NCI-H526 treated with DMSO at 0.1 percent for 48 hours (cell line): ENCODE measurements around the gene NFIA.
"Not testable (repeated sequence)": the region's sequence is repeated elsewhere in the genome, so short reads cannot be mapped to it uniquely, and the experiment has no call there.

Source experiments
- DNase-seq: peaks from one replicate; lab custom pipeline; 2025; lab: John Stamatoyannopoulos, UW

NFIA gene

DNA sequence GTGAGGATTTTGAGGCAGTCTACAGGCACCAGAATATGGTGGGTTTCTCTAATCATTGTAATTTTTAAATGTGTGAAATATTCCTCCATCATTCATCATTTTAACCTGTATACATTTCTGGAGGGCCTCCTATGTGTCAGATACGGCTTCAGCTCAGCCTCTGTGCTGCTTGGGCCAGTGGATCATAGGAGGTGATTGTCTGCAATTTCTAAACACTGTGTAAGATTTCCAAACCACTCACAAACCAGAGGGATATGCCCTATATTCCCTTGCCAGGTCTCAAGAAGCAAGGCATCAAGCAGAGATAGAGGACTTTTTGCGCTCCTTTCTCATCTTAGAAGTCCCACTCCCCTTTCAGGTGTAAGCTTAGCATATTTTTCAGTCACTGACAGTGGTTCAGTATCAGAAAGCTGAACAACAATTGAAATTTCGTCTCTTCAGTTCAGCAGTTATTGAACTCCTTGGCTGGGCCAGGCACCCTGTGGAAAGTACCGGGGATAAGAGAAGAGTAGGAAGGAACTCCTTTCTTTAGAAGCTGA, 190.9 kb downstream of the NFIA start:
- no peak for DNase-seq

DNA sequence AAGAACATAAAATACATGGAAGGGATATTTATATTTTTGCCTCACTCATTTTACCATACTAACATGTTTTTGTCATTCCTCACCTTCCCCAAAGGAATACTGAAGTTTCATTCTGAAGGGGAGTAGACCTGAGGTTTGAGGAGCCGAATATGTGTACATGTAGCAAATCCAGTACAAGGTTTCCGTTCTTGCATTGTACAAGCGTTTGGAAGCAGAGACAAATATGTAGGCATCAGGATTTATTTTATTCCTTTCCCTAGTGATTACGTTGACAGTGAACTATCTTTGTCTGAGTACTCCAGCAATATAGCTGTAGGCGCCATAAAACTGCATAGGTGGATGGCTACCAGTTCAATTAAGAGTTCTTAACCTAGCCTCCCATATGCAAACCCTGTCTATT, 191.5 kb downstream of the NFIA start:
- no peak for DNase-seq

DNA sequence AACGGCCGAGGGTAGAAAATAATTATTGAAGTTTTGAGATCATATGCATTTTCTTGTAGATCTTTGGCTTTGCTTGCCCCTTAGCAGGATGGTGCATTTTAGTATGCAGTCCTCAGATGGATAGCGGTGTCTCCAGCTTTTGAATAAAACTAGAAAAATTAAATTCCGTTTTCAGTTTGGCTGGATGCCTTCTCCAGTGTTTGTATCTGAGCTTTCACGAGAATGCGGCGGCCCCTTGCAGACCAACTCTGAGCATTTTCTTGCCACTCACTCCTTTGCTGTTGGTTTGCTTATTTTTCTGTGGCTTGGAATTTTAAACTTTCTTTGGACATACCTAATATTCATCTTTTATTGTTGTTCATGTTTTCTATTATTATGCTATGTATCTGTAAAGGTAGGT, 192.6 kb downstream of the NFIA start:
- DNase-seq, result no peak

DNA sequence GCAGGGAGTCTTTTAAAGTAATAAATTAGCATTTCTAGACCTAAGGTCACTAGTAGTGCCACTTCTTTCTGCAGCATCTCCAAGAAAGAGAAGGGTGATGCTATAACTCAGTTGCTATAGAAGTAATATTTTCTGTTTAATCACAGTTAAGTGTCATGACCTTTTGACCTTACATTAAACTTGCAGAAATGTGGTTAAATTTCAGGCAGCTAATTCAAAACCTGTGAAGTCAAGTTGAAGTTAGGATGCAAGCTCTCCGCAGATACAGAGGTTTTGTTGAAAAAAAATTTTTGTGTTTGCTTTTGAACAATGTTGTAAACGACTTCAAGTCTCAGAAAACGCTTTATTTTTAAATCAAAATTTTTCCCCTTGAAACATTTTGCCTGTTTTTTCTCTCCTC, 193.9 kb downstream of the NFIA start:
- DNase-seq, result no peak

DNA sequence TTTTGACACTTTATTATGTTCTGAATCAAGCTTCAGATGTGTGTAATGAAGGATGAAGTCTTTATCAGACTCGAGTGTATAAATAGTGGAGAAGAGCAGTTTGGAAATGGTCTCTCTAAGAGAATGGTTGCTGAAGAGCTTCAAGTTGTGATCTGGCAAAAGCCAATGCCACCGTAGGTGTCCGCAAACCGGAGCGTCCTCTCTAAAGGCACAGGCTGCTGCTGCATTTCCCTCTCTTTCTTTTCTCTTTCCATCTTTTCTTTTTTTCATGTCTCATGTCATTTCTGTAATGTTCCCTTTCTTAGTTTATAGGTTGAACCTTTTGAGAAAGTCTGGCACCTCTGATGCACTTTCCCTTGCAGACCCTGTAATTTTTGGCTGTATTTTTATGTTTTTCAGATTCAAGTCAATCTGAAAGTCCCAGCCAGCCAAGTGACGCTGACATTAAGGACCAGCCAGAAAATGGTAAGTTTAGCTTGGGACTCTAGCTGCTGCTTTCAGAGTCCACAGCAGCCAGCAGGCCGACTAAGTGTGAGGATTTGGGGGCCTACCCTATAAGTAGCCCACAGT, 194.8 kb downstream of the NFIA start:
- no peak for DNase-seq

DNA sequence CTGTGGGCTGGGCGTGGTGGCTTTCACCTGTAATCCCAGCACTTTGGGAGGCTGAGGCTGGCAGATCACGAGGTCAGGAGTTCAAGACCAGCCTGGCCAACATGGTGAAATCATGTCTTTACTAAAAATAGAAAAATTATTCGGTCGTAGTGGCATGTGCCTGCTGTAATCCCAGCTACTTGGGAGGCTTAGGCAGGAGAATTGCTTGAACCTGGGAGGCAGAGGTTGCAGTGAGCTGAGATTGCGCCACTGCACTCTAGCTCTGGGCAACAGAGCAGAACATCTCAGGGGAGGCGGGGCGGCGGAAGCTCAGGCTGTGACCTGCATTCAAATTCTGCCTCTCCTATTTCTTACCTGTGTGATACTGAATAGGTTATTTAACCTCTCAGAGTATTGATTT, 196.1 kb downstream of the NFIA start:
- DNase-seq, result not testable (repeated sequence)

DNA sequence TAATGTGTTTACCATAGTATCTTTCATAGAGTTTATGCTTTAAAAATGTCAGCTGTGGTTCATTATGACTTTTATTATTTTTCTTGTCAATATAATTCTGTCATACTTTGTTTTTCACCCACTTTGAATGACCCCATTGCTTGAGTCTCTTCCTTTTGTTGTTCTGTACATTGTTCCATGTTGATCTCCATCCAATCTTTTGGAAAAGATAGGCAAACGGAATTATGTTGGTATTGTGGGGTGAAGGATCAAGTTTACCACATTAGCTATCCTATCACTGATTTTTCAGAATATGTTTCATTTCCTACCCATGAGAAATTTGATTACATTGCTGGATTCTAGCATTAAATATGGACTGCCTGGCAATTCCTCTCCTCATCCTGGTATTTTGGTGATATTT, 196.6 kb downstream of the NFIA start:
- no peak for DNase-seq

DNA sequence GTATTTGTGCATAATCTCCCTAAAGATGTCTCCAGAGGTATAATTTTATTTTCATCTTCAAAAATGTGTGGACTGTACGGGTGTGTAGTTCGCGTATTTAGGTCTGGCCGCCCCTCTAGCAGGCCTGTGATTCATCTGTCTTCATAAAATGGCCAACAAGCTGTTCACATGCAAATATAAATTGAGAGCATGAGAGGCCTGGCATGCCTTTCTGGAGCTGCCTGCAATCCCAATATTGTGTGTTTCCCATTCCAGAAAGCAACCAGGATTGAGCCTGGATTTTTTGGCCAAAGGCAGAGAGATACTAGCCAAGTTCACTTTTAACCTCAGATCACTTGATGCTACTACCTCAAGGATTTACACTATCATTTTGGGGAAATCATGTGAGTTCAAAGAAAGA, 197.2 kb downstream of the NFIA start:
- DNase-seq, result no peak

DNA sequence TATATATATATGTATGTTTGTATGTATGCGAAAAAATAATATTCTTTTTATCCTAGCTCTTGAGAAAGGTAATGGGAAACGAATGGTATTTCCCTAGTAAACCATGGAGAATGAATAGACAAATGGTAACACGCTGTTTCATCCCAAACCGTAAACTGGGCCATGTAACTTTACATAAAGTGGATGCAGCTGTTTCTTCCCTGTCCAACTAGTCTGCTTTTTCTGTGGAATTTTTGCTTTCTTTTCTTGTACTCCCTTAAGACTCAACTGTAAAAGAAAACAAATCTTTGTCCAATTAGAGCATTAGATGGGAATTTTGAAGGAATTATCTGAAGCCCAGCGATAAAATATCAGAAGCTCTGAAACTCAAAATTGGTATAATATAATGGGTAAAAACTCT, 198.1 kb downstream of the NFIA start:
- no peak for DNase-seq

DNA sequence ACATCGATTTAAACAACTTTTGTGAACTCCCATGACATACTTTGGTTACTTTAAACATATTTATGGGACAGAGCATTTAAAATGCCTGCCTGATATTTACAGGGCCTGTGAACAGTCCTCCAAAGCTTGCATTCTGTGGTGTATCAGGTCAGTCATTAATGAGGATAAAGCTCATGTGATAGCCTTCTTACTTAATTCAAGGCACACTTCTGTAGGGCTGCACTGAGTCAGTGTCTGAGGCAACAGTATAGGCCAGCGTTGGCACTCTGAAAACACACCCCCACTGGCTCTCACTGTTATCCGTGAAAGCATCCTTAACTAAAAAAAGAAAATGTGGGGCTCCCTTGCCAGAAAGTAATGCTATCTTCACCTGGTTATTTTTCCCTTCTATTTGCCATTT, 200.0 kb downstream of the NFIA start:
- no peak for DNase-seq

DNA sequence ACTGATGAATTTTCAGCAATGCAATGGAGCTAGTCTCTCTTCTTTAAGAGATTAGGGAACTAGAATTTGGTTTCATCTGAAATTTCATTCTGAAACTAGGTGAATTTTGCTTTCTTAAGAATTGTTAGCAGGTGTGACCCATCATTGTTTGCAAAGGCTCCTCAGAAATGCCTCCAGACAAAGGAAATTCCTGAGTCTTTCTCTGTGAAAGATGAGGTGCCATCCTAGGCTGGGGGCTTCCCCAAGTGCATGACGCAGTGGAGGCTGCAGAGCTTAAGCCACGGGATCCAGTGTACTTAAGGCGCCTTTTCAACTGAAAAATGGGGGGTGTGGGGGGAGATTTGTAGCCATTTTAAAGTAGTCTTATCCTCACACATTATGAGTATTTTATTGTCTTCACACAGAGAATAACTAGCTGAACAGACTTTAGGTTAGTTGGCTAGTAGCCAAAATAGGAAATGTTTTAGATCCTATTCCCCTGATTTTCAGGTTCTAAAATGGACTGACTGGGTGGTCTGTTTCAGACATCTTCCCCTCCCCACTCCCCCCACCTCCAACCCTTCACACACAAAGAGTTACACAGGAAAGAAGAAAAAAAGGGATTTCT, 202.0 kb downstream of the NFIA start:
- DNase-seq, result no peak

DNA sequence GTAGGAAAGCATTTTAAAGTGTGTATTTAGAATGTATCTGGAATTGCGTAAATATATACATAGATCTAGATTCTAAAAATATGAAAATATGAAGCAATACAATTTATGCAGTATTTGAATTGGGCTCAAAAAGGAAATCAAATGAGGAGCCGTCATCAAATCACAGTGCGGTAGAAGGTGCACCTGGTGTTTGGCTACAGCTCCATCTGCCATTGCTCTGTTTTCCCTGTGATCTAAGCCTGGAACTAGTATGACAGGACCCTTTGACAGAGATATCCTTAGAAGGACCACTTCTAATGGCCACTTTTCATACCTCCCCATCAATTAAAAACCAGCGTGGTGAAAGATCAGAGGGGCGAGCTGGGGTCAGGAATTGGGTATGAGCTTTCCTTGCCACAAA, 202.6 kb downstream of the NFIA start:
- no peak for DNase-seq

DNA sequence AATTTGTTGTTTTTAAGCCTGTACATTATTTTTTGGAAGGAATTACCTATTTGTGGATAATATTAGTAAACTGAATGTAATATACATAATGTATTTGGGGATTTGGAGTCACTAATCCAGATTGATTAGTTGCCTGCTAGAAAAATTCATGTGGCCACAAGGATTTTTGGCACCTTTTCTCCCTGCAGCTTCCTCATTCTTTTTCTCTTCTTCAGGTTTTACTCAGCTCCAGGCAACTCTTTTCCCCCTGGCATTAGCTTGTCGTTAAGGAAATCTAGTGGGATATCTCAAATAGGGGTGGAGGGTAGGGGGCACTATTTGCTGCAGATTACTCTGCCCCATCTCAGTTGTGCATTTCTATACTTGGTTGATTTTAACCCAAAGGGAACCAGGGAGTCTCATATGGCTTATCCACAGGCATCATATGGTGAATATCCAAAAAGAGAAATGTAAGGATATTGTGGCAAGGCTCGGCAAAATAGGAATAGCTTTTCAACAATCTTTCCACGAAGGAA, 203.1 kb downstream of the NFIA start:
- DNase-seq, result no peak

DNA sequence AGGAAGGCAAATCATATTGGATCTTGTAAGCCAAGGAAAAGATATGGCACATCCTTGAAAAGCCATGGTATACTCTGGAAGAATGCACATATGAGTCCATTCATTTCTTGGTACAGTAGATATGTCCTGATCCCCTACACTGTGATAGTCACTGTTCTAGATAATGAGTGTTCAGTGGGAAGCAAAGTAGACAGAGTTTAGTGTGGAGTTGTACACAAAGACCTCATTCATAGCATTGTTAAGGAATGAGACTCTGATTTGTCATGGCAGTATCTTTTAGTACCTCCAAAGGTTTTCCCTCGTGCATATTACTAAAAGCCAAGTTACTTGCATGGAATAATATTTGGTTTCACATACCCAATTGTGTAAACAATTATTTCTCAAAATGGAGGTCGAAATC, 204.7 kb downstream of the NFIA start:
- DNase-seq, result no peak

DNA sequence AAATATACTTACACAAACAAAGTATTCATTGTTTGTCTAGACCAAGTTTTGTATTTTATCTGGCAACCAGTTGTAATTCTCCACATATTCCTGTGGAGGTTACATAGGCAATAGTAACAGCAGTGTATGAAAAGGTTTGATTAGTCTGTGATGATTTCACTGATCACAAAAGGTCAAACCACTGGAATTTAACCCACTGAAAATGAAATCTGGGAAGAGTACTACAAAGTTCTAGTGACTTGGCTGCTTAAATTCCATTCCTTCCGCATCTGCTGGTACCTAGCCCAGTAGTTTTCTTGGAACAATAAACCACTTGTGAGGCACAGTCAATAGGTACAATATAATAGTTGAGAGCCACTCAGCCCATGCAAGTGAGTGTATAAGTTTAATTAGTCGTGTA, 205.4 kb downstream of the NFIA start:
- no peak for DNase-seq

DNA sequence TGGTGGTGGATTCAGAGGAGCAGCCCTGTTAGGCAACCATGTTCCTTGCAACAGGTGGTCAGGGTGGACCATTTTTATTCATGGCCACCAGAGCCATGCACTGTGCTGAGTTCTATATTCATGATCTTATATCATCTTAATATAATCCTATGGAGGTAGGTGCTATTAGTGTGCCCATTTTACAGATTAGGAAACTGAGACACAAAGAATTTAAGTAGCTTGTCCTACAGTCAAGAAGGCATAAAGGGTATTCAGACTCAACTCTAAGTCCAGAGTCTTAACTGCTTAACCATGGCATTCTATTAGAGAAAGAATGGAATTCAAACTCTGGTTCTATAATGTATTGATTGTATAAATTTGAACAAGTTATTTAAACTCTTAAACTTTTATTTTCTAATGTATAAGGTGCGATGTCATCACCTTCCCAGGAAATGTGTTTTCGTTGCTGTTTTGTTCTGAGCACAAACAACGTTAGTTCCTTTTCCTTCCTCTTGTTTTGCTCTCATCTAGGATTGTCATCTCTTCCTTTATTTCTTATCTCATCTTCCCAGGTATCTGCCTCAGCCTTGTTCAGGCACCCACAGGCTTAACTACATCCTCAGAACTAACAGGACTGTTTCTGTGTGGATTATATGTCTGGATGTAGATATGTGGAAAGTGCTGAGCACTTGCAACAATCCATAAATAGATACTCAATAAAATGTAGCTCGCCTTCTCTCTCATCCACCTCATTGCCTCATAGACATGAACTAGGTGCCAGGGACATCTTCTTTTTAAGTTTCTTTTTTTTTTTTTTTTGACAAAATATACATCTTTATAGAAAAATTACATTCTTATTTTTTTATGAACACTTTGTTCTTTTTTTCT, 207.1 kb downstream of the NFIA start:
- no peak for DNase-seq

DNA sequence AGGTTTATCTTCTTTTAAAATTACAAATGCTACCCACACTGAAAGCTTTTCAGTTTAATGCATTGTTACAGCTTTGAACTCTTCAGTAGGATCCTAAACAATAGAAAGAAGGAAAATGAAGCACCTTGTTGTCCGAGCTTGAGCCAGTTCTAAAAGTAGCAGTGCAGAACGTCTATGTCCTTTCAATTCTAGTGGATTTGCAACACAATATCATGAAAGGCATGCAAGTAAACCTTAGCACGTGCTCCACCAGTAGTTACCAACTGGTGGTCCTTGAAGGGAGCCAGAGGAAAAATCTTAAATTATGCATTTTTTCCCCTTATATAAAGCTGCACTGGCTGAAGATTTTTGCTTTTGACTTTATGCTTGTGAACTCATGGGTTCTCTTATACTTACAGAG, 208.2 kb downstream of the NFIA start:
- no peak for DNase-seq

DNA sequence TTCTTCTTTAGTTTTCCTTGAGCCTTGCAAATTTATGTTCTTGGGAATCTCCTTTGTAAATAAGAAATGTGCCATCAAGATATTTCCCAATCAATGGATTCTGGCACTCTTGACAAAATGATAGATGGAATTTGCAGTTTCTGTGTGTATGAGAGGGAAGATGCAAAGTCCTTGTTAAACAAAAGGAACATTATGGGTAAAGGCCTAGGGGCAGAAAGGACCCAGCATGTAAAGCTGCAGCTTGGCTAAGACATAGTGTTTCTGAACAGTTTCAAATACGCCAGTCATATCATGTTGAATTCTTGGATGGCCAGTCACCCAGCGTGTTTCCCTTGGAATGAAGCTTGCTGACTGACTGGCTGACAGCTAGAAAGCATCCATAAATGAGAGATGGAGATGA, 210.8 kb downstream of the NFIA start:
- DNase-seq, result no peak

DNA sequence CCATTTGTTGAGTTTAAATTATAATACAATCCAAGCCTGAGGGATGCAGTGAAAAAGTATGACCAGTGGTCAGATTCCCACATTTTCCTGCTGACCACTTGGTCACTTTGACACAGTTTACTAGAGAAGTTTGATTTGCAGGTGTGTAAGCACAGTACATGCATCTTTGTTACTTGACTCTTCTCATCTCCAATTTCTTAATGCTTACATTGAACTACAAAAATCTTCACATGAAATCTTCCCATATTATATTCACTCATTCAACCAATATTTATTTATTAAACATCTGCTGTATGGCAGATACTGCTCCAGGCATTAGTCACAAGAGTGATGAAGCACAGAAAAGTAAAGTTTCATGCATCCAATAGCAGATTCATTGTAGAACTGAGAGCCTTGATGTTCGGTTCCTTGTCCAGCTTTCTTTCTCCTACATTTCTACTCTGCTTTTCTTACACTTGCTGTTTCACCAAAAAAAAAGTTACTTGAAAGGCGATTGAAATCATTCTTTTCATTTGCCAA, 211.7 kb downstream of the NFIA start:
- no peak for DNase-seq

DNA sequence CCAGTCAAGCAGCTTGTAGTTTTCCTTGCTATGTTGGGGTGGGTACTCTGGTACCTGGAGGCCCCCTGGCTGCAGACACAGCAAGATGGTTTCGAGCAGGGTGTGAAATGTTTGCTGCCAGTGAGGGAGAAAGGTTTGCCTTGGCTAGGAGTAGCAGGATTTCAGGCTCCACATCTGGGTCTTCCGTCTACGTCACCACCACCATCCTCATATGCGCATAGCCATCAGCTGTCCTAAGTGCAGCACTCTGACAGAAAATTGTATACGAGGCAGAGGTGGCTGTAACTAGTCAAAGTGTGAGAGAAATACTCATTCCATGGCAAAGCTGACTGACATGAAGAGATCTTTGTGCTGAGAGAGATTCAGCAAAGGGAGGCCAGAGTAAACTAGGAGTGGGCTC, 212.6 kb downstream of the NFIA start:
- DNase-seq, result no peak

DNA sequence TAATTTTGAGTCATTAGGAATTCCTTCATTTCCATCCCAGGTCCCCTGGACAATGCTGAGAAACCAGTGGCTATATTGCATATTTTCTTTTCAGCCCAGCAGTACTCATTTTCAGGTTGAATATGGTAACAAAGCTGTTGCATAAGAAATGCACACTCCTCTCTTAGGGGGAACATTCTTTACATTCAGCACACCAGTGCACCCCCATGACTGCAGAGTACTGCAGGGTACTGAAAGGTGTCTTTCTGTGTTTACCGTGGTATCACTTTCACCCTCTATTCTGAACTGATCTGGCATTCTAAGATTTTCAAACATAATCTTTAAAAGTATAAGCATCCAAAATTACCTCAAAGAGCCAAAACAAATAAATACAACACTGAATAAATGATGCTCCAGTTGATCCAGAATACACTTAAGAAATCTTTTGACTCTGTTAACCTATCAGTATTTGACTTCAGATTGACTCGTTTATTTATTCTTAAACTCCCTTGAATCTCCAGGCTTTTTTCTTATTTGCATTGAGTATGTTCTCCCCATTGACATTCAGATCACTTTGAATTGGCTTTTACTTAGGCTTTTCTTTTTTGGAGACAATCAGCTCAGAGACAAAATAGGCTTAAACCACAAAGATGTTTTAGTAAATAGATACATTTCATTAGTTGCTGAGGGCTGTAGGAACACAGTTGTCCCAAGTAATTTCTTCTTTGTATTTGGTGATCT, 213.6 kb downstream of the NFIA start:
- DNase-seq, result no peak

DNA sequence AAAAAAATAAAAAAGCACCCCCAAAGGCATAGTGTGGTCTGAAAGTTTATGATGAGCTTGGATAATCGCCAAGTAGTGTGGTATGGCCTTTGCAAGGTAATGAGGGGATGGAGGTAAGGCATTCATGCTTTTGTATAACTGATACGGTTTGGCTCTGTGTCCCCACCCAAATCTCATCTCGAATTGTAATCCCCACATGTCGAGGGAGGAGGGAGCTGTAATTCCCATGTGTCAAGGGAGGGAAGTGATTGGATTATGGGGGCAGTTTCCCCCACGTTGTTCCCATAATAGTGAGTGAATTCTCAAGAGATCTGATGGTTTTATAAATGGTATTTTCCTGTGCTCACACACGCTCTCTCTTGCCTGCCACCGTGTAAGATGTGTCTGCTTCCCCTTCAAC, 215.5 kb downstream of the NFIA start:
- DNase-seq, result no peak
